K562 treated with DMSO at 1 percent for 12 hours (cell line): Measurements from ENCODE around the gene IFT122. TPM values are rescaled to one million over a fixed set of nuclear protein-coding genes. Genes with fewer than 3 reads are reported as not detected.

Source experiments
- total RNA-seq: library from RNA; unstranded; fragments of 300-600 nt; gene quantifications from 2 replicates; pipeline ENCODE4 v1.2.3, GENCODE V29; 2022; ENCODE audit not compliant: insufficient read depth

Gene IFT122, protein sequence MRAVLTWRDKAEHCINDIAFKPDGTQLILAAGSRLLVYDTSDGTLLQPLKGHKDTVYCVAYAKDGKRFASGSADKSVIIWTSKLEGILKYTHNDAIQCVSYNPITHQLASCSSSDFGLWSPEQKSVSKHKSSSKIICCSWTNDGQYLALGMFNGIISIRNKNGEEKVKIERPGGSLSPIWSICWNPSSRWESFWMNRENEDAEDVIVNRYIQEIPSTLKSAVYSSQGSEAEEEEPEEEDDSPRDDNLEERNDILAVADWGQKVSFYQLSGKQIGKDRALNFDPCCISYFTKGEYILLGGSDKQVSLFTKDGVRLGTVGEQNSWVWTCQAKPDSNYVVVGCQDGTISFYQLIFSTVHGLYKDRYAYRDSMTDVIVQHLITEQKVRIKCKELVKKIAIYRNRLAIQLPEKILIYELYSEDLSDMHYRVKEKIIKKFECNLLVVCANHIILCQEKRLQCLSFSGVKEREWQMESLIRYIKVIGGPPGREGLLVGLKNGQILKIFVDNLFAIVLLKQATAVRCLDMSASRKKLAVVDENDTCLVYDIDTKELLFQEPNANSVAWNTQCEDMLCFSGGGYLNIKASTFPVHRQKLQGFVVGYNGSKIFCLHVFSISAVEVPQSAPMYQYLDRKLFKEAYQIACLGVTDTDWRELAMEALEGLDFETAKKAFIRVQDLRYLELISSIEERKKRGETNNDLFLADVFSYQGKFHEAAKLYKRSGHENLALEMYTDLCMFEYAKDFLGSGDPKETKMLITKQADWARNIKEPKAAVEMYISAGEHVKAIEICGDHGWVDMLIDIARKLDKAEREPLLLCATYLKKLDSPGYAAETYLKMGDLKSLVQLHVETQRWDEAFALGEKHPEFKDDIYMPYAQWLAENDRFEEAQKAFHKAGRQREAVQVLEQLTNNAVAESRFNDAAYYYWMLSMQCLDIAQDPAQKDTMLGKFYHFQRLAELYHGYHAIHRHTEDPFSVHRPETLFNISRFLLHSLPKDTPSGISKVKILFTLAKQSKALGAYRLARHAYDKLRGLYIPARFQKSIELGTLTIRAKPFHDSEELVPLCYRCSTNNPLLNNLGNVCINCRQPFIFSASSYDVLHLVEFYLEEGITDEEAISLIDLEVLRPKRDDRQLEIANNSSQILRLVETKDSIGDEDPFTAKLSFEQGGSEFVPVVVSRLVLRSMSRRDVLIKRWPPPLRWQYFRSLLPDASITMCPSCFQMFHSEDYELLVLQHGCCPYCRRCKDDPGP
- total RNA-seq = 9.5 and 13.2 TPM in 2 replicates

DNA sequence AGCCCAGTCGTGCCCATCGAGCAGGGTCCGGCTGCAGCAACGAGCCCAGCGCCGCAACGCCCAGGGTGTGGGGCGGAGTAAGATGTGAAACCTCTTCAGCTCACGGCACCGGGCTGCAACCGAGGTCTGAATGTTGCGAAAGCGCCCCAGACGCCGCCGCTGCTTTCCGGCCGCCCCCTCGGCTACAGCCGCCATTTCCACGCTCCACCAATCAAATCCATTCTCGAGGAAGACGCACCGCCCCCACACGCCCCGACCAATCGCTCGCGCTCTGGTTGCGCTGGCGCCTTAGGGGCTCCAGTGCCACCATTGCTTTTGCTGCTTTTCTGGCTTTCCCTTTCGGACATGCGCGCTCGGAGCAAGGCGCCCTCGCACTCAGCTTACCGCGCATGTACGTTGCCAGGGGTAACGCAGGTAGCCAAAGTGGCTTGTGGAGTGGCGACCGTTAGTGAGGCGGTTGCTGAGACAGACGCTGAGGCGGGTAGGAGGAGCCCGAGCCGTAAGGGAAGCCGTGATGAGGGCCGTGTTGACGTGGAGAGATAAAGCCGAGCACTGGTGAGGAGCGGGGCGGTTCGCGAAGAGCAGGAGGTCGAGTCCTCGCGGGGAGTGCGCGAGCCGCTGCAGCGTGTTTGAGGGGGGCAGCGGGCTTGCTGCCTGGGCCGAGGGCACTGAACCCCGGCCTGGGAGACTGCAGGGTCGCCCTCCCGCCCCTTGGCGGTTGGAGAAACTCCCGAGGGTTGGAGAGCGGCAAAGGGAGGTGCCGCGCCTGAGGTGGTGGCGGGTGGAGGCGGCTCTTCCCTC lies at the start of gene IFT122, which contains the start of gene MBD4:
Gene IFT122, plus strand, starts transcription at position 408 of the 801 bp plus-strand sequence. Its CDS starts 107 bp downstream, at position 515.
Gene MBD4, minus strand, starts transcription at position 132 of the 801 bp plus-strand sequence. Its CDS starts 115 bp downstream, at position 17.

DNA sequence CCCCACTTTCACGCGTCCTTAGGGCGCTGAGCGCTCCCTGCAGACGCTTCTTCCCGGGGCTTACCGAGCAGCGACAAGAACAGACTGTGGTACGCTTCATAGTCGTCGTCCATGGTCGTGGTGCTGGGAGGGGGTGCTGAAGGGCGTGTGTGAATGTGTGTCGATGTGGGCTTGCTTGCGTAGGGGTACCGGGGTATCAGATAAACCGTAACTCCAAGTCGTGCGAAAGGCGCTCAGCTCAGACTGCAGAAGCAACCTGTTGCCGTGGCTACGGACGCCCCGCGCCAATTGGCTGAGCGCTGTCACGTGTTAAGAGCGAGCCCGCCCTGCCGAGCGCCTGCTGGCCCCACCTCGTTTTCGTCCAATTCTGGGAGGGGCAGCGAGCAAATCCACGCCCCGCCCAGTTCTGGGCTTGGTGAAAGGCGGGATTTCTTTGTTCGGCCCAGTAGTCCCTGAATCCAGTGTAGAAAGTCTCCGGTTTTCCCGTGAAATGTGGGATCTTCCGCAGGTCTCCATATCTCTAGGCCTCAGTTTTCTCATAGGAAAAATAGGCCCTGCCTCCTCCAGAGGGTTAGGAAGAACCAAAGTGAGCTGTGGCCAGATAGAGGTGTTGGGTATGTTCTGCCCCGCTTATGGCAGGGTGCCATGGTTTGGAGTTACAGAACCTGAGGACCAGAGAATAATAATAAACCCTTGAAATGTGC lies 11.5 kb upstream of the IFT122 start, which contains the start of gene EFCAB12:
Gene EFCAB12, minus strand, starts transcription at position 261 of the 704 bp plus-strand sequence. Its CDS starts 148 bp downstream, at position 113.

DNA sequence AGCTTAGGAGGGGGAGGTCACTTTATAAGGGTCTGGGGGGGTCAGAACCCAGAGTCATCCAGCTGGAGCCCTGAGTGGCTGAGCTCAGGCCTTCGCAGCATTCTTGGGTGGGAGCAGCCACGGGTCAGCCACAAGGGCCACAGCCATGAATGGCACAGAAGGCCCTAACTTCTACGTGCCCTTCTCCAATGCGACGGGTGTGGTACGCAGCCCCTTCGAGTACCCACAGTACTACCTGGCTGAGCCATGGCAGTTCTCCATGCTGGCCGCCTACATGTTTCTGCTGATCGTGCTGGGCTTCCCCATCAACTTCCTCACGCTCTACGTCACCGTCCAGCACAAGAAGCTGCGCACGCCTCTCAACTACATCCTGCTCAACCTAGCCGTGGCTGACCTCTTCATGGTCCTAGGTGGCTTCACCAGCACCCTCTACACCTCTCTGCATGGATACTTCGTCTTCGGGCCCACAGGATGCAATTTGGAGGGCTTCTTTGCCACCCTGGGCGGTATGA lies 88.6 kb downstream of the IFT122 start, which contains the start of gene RHO:
Gene RHO, plus strand, starts transcription at position 51 of the 512 bp plus-strand sequence. Its CDS starts 95 bp downstream, at position 146.

DNA sequence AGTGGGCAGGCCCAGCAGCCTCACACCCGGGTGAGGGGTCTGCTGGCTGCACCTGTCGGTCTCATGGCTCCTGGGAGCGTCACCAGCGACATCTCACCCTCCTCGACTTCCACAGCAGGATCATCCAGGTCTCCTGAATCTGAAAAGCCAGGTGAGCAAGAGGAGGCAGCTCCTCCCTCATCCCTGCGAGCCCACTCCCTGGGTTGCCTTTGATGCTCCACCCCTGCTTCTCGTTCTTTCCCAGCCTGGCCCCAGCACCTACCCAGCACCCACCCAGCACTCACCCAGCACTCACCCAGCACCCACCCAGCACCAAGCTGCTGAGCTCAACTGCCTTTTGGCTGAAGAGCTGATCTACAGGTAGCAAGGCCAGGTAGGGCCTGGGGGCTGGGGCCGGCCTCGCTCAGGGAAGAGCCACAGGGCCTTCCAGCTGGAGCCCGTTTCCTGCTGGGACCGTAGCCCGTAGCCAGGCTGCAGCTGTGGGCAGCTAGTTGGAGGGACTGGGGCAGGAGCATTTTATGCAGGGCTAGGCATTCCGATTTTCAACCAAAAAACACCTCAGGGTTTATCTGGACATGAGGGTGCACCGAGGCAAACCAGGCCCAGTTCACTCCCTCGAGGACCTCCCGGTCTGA lies 103.2 kb downstream of the IFT122 start, which contains the start of gene H1-8:
Gene H1-8, plus strand, starts transcription at position 20 of the 635 bp plus-strand sequence. Its CDS starts 44 bp downstream, at position 64.

Other genes with a start within 250 kb of the IFT122 start
- gene COPG1, start 190.6 kb upstream of the IFT122 start, total RNA-seq = 104 and 125 TPM in 2 replicates
- 35.7 and 51.4 TPM in 2 replicates for gene HMCES, start 161.4 kb upstream of the IFT122 start, total RNA-seq
- gene EFCAB12, start 11.6 kb upstream of the IFT122 start, total RNA-seq = 0.24 and 0.58 TPM in 2 replicates
- 17.4 and 48.5 TPM in 2 replicates for gene MBD4, start 276 bp upstream of the IFT122 start, total RNA-seq
- gene RHO, start 88.4 kb downstream of the IFT122 start, total RNA-seq = not detected in 2 replicates
- not detected in 2 replicates for gene H1-8, start 103.0 kb downstream of the IFT122 start, total RNA-seq
- 9.1 and 18.2 TPM in 2 replicates for gene PLXND1, start 166.5 kb downstream of the IFT122 start, total RNA-seq